Limb (tissue), 2 donors: ENCODE data around the gene OR51Q1.

ENCODE experiments used
- DNase-seq, 2 donors: peaks; one replicate each; pipeline ENCODE4 v3.0.0-alpha.2; 2016; ENCODE audit errors: extremely low spot score in 2 of 2

OR51Q1 gene, protein sequence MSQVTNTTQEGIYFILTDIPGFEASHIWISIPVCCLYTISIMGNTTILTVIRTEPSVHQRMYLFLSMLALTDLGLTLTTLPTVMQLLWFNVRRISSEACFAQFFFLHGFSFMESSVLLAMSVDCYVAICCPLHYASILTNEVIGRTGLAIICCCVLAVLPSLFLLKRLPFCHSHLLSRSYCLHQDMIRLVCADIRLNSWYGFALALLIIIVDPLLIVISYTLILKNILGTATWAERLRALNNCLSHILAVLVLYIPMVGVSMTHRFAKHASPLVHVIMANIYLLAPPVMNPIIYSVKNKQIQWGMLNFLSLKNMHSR

DNA sequence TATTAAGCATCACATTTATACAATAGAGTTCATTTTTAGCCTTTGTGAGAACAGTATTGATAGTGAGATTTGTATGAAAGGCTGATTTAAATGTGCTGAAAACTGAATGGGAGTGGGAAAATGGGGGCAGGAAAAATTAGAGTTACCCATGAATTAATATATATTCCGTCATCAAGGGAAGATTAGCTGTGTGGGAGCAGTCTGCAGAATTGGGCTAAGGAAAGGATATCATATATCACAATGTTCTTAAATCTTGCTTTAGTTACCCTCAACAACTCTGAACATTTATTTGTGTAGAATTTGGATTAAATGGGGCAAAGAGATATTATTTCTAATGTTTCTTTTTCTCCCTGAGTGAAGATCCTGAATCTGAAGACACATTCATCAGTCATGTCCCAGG, at the start of gene OR51Q1:
Gene OR51Q1 (plus strand): TSS at position 301 of the 400 bp plus-strand sequence. CDS start 90 bp downstream, at position 391.
- DNase-seq = no peak

DNA sequence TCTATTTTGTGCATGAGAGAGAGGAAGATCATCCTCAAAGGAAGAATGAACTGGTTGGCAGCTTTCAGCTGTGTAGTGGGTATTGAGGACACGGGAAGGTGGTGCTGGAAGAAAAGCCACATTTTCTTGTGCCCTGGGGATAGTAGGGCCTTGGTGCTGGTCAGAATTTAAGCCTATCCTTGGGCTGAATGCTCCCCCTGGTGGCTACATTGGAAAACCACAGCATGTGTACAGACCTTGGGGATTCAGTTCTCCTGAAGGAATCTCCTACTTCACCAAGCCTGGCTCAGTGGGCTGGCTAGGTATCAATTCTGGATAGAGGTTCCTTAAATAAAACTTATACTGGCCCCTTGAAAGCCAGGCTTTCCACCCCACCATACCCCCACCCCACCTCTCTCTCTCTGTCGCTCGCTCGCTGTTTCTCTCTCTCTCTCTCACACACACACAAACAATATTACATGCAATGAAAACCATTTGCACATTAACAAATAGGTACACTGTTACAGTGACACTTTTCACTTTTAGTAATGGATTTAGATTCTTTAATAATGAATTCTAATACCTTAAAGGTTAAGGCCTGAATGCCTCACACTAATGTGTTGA, 41.1 kb upstream of the OR51Q1 start:
- peak in 1 of 2 donors; percentile 36 for DNase-seq

DNA sequence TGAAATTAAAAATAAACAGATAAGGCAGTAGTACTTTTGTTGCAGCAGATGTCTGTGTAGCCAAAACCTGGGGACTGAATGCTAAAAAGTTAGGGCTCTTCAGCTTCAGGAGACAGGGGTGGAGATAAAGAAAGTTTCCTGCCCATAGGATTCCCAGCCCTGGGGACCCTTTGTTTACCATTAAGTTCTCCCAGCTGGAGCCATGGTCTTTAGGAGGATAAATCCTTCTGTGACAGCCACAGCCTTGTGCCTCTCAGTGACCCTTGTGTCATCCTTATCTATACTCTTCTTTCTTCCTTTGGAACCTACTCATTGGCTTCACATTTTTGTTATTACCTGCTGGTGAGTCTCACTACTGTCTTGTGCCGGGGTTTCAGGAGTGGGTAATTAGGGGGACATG, 38.3 kb upstream of the OR51Q1 start, which contains the start of gene OR51M1:
Gene OR51M1 (plus strand): TSS at position 237 of the 400 bp plus-strand sequence. CDS start 5,587 bp downstream, outside the sequence.
- DNase-seq = no peak

DNA sequence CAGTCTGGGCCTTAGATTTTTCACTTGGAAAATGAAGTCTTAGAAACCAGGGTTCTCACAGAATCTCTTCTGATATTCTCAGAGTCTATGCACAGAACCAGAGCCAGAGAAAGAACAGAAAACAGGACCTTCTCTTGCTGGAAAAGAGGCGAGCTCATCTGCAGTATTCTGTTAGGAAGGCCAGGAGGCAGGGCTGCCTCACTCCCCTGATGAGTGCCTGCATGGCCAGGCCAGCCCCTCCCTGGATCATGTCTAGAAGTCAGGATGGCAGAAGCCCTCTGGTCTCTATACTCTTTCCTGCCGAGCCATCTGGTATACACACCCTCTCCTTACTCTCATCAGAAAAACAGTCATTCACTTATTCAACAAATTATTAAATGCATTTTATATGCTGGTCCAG, 37.6 kb upstream of the OR51Q1 start:
- DNase-seq = no peak

DNA sequence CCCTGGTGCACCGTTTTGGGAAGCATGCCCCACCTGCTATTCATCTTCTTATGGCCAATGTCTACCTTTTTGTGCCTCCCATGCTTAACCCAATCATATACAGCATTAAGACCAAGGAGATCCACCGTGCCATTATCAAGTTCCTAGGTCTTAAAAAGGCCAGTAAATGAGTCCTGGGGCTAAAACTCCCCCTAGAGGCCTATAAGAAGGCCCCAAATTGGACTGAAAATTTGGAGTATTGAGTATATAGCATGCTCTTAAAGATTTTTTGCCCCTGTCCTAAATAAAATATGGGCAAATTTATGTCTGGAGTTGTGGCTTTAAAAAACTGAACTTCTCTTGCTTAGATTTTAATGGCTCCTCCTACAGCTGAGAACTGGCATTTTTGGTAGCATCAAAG, 31.7 kb upstream of the OR51Q1 start:
- DNase-seq = no peak

DNA sequence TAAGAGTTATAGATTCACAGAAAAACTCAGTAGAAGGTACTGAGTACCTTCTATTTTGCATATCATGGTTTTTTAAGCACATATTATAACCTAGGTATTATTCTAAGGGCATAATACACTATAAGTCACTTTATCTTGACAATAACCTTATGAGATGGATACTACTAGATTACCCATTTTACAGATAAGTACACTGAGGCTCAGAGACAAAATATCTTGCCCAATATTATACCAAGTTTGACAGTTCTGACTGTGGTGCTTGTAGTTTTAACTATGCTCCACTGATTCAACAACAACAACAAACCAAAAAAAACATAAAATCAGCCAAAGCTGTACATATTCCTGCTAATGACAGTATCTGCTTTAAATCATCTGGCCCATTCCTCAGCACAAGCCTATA, 27.8 kb upstream of the OR51Q1 start:
- DNase-seq = no peak

DNA sequence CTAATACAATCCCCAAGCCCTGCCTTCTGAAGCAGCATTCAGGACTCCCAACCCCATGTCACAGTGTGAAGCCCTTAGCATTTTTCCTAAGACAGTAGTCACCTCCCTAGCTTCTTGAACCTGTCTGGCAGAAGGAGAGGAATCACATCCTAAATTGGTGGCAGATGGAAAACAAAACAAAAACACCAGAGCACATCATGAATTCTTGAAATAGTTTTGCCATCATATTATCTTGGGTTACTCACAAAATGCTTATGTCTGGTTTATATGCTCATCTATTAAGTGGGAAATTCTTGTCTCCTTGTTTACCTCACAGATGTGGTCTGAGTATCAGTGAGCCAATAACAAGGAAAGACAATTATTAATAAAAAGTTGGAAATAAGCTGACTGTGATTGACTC, 23.0 kb upstream of the OR51Q1 start:
- no peak for DNase-seq

DNA sequence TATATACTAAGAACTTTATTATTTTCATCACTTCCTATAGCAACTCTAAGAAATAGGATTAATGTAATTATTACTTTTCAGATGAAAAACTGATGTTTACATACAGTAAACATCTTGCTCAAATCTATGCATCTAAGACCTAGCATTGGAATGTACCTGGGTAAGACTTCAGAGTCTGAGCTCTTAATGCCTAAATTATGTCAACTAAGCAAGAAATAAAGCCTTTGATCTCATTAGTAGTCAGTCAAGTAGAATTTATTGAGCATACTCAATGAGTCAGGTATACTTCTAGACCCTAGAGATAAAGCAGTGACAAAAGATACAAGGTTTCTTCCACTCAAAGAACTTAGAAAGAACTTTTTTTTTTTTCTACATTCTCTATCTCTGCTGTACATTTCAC, 16.7 kb upstream of the OR51Q1 start:
- DNase-seq = no peak

DNA sequence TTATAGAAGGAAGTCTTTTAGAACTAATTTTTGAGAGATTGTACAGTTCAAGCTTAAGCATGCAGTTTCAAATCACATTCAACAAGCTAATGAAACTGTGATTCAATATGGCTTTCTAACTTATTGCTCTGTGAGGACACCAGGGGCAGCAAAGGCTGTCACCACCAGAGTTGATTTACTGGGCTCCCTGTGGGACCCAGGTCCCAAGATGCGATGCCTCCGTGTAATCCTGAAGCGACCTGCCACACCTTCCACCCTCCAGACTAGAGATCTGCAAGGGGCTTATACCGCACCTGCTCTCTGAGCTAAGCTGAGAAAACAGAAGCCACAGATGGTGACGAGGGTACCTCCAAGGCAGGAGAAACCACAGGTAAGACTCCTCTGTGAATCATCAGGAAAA, 918 bp upstream of the OR51Q1 start:
- no peak for DNase-seq

DNA sequence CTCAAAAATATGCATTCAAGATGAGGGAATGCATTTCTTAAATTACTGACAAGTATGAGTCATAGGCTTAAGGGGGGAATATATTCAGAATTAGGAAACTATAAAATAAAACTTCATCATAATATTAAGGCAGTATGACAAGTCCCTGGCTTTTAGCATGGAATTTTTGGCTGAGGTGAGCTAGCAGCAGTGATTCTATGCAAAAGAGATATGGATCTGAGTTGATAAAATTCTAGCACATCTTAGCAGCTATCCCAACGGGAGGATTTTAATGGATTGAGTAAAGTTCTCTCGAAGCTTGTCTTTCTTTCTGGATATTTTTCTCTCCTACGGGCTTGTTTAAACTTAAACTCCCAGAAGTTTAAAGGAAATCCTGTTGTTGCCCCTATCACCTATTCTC, 1.2 kb downstream of the OR51Q1 start:
- DNase-seq = no peak

DNA sequence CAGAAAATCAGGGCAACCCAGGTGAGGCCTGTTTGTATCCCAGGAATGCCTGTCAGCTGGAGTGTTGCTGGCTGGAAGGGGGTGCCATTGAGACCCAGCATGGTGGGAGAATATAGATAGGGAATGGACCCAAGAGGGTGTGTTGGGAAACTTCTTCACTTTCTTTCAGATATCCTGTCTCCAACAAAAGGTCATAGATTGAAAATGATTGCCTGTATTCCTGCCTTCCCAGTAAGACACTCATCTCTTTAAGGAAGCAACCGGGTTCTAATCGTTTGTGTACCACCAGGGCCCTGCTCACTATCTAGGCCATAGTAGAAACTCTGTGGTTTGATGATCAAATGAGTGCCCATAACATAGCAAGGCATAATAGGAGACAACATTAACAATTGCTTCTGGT, 19.5 kb downstream of the OR51Q1 start, which contains the start of gene OR51I1:
Gene OR51I1 (minus strand): TSS at position 101 of the 400 bp plus-strand sequence. CDS start 0 bp downstream, at position 101.
- DNase-seq = no peak

DNA sequence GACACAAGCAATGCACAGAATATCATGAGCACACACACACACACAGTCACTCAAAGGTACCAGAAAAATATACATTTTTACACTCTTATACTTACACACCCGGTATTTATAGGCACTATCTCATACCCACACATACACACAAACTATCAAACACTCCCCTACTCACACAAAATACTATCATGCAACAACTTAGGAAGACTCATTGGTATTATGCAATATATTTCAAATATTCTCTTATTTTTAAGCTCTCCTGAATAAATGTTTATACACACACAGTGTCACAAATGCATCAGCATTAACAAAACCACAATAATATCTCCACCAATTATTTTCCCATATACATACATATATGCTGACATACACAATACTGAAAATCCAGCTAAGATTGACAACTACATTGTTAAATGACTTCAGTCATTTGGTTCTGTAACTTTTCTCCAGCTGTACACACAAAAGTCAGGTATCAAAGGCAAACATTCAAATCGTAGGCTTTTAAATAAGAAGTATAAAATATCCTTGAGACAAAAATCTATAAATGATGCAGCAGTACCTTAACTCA, 22.0 kb downstream of the OR51Q1 start:
- DNase-seq = no peak

DNA sequence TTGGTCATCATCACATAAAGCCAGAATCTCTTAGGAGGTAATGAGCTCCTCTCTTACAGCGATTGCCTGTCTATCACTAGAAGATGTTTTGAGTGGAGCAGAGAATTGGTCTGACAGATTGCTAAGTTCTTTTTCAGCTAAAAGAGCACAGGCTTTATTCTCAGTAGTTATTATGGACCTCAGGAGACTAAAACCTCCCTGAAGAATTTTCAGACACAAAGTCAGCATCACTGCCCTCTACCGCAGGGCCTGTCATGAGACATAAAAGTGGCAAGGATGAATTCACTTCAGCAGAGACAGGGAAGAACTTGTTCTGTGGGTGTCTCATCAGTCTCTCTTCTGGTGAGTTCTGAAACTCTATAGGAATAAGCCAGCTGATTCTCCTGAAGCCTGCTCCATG, 27.1 kb downstream of the OR51Q1 start, which contains the start of gene OR51I2:
Gene OR51I2 (plus strand): TSS at position 301 of the 400 bp plus-strand sequence. CDS start 4,166 bp downstream, outside the sequence.
- no peak for DNase-seq

DNA sequence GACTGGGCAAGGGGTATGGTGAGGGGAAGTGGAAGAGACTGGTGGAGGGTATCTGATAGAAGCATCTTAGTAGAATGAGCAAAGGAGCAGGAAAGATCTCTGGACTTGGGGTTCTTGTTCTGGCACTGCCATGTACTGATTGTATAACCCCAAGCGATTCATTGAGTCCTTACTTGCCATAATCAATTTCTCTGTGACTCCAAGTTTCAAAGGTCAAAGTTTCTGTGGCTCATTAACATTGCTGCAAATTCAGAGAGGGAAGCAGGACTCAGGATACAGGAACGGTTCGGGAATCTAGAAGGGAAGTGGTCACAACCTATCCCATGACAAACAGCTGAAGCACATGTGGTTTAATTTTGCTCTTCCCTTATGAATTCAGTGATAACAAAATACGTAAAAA, 27.5 kb downstream of the OR51Q1 start:
- DNase-seq = no peak

DNA sequence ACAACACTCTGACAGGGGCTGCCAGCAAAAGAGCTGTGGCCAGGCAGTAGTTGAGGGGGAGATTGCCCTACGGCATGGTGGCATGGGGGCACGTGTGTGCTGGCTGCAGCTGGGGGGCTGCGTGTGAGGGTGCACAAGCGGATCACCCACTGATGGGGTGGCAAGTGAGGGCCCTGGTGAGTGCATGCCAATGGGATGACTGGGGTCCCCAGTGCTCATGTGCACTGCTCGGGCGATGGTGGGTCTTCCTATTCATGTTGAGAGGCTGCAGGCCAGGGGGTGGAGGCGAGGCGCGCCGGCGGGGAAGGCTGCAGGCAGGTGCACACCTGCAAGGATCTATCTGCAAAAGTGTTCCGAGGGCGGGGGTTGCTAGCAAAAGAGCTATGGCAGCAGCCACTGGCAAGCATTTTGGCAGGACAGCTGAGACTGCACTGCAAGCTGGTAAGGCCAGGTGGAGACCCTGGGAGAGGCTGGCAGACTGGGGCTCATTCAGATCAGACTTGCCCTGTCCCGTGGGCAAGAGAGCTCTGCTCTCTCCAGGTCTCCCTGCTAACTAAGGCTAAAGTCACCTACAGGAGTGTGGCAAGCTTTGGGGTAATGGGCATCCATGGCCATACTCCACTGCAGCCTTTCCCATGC, 39.2 kb downstream of the OR51Q1 start:
- DNase-seq = no peak

DNA sequence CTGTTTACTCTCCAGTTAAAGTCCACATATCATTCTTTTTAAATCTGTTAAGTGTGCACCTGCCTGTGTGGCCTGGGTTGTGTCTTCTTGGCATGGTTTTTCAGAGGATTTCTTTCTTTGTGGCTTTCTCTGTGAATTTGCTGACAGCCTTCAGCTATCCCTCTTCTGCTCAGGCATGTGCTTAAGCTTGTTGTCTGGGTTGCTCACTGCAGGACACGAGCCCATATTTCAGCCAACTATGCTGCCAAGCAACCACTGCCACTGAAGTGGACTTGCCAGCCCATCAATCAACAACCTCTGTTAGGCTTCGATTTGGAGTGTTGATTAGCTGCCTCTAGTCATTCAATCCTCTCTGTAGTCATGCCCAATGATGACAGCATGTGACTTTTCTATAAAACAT, 45.6 kb downstream of the OR51Q1 start:
- no peak for DNase-seq
